GM23248 (cell line): Measurements from ENCODE around the gene ARRDC5.

Experiments
- EZH2 ChIP-seq: fragments of 200-600 bp; sonication (generic); IDR thresholded peaks from 2 replicates; pipeline ENCODE4 v1.6.1; 2018; ENCODE audit warnings: antibody characterized with exemption, mild to moderate bottlenecking; ENCODE audit not compliant: insufficient read depth, poor library complexity, severe bottlenecking
- EZH2phosphoT487 ChIP-seq: fragments of 200-600 bp; sonication (generic); IDR thresholded peaks from 2 replicates; pipeline ENCODE4 v1.6.1; 2018; ENCODE audit warnings: antibody characterized with exemption, moderate library complexity, mild to moderate bottlenecking, low read depth; ENCODE audit not compliant: insufficient read depth

DNA sequence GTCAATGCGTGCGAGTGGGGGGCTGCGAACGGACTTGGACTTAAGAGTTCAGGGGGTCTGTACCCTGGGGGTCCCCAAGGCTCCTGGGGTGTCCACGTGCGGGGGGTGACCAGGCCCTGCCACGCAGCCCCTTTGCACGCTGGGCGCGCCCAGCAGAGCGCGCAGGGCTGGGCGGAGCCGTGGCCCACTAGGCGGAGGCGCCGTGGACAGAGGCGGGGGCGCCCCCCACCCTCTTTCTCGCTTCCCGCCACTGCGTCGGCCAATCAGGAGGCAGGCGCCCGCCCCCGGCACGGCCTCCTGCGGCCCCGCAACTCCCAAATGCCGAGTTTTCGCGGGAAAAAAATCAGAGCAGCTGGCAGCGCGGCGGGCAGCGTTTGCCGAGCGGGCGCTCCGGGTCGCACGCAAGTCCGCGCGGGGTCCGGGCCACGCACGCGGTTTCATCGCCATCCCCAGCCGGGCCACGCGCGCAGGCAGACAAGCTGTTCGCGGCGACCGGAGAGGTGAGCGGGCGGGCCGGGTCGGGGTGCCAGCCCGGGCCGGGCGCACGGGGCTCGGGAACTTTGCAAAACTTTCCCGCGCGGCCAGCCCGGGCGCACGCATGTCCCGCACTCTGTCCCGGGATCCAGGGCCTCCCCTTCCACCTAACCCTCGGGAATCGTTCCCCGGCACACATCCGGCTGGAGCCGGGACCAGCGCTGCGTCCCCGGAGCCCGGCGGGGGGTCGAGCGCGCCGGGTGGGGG is 6.6 kb upstream of the ARRDC5 start, which contains the start of gene UHRF1:
- TF ChIP-seq EZH2, result no peak
- no peak for TF ChIP-seq EZH2phosphoT487
